ENCODE data around the gene L3MBTL3. TPM values are rescaled to one million over a fixed set of nuclear protein-coding genes. Genes with fewer than 3 reads are reported as not detected.
"Not testable (repeated sequence)": the region's sequence is repeated elsewhere in the genome, so short reads cannot be mapped to it uniquely, and the experiment has no call there.

L3MBTL3 gene
- total RNA-seq, 4 donors from 2014 or later, result 8.1 to 57.6 (median 21.9) TPM

GRCh38 chr6:130143709-130144108, 125.3 kb downstream of the L3MBTL3 start:
- H3K36me3 ChIP-seq, result no peaks in the 10 kb centered on the region
- H3K9me3 ChIP-seq, result no peaks in the 10 kb centered on the region
- 95% methylated on average over 3 of the region's 3 CpGs; no CpG with 5 or more reads in 1 of the 2 donors for WGBS, 2 donors (ENCODE audit: low coverage in 1 of 2)
- DNase-seq, result no peak
- no peak overlapping the region for H3K27ac ChIP-seq
- H3K4me1 ChIP-seq, result no peaks in the 10 kb centered on the region
- in situ Hi-C loops (cut with MboI; ENCODE audit: low pct_ligation_motif_present in 1 of 4, low pct_unique_long_range_greater_than_20kb in 1 of 4, low sequenced_read_pairs in 3 of 4), result no loop called here
- intact Hi-C loops (cut with DNase I; ENCODE audit: low total_unique reads), result no loop called here
- no peaks in the 10 kb centered on the region for H3K27me3 ChIP-seq
- TF ChIP-seq POLR2A (IDR thresholded peaks at IDR 0.05), result no peak
- no peak for TF ChIP-seq POLR2AphosphoS5 (IDR thresholded peaks at IDR 0.05)
- no peak for TF ChIP-seq CTCF (IDR thresholded peaks at IDR 0.05)
- no peak for TF ChIP-seq EP300 (IDR thresholded peaks at IDR 0.05; ENCODE audit: low read depth)
- H3K4me3 ChIP-seq, result no peak overlapping the region

- Histone ChIP-seq H3K27me3 (no peaks in the 10 kb centered on the region), H3K9me3 (no peaks in the 10 kb centered on the region), H3K36me3 (no peaks in the 10 kb centered on the region), H3K27ac (no peak overlapping the region), H3K4me3 (no peak overlapping the region), H3K4me1 (no peaks in the 10 kb centered on the region)
- in situ Hi-C loops (cut with MboI; ENCODE audit: low pct_ligation_motif_present in 1 of 4, low pct_unique_long_range_greater_than_20kb in 1 of 4, low sequenced_read_pairs in 3 of 4), result no loop called here
- no peak for TF ChIP-seq POLR2A (IDR thresholded peaks at IDR 0.05)
- no peak for TF ChIP-seq EP300 (IDR thresholded peaks at IDR 0.05; ENCODE audit: low read depth)
- intact Hi-C loops (cut with DNase I; ENCODE audit: low total_unique reads), result no loop called here
- 67 to 87% methylated on average over 3 of the region's 3 CpGs for WGBS, 2 donors (ENCODE audit: low coverage in 1 of 2)
- no peak for DNase-seq
Measured at GRCh38 chr6:130147111-130147510, 128.7 kb downstream of the L3MBTL3 start.

GRCh38 chr6:130148181-130148580, 129.8 kb downstream of the L3MBTL3 start:
- WGBS, 2 donors (ENCODE audit: low coverage in 1 of 2), result 84 to 96% methylated on average over 4 to 7 of the region's 7 CpGs
- H3K36me3 ChIP-seq, result no peaks in the 10 kb centered on the region
- no peak overlapping the region for H3K27ac ChIP-seq
- TF ChIP-seq POLR2AphosphoS5 (IDR thresholded peaks at IDR 0.05), result no peak
- no peak for TF ChIP-seq CTCF (IDR thresholded peaks at IDR 0.05)
- no peak for TF ChIP-seq EP300 (IDR thresholded peaks at IDR 0.05; ENCODE audit: low read depth)
- TF ChIP-seq POLR2A (IDR thresholded peaks at IDR 0.05), result no peak
- in situ Hi-C loops (cut with MboI; ENCODE audit: low pct_ligation_motif_present in 1 of 4, low pct_unique_long_range_greater_than_20kb in 1 of 4, low sequenced_read_pairs in 3 of 4), result no loop called here
- H3K4me3 ChIP-seq, result no peak overlapping the region
- H3K9me3 ChIP-seq, result no peaks in the 10 kb centered on the region
- H3K27me3 ChIP-seq, result no peaks in the 10 kb centered on the region
- intact Hi-C loops (cut with DNase I; ENCODE audit: low total_unique reads), result no loop called here
- DNase-seq, result no peak
- no peaks in the 10 kb centered on the region for H3K4me1 ChIP-seq

GRCh38 chr6:130149016-130149415, 130.6 kb downstream of the L3MBTL3 start:
- intact Hi-C loops (cut with DNase I; ENCODE audit: low total_unique reads); DNase-seq; in situ Hi-C loops (cut with MboI; ENCODE audit: low pct_ligation_motif_present in 1 of 4, low pct_unique_long_range_greater_than_20kb in 1 of 4, low sequenced_read_pairs in 3 of 4); H3K4me3 ChIP-seq; H3K9me3 ChIP-seq; H3K4me1 ChIP-seq; H3K36me3 ChIP-seq; H3K27me3 ChIP-seq; H3K27ac ChIP-seq: not testable (repeated sequence)
- WGBS, 2 donors (ENCODE audit: low coverage in 1 of 2), result 76 to 90% methylated on average over 2 of the region's 2 CpGs

- Histone ChIP-seq H3K27ac (no peak overlapping the region), H3K27me3 (no peaks in the 10 kb centered on the region), H3K4me3 (no peak overlapping the region), H3K4me1 (no peaks in the 10 kb centered on the region), H3K9me3 (no peaks in the 10 kb centered on the region), H3K36me3 (no peaks in the 10 kb centered on the region)
- TF ChIP-seq EP300 (IDR thresholded peaks at IDR 0.05; ENCODE audit: low read depth) (no peak), CTCF (IDR thresholded peaks at IDR 0.05) (no peak), POLR2AphosphoS5 (IDR thresholded peaks at IDR 0.05) (no peak), POLR2A (IDR thresholded peaks at IDR 0.05) (no peak)
- WGBS, 2 donors (ENCODE audit: low coverage in 1 of 2), result 63 to 83% methylated on average over 3 to 8 of the region's 8 CpGs
- intact Hi-C loops (cut with DNase I; ENCODE audit: low total_unique reads), result no loop called here
- in situ Hi-C loops (cut with MboI; ENCODE audit: low pct_ligation_motif_present in 1 of 4, low pct_unique_long_range_greater_than_20kb in 1 of 4, low sequenced_read_pairs in 3 of 4), result no loop called here
- no peak for DNase-seq
Measured at GRCh38 chr6:130150906-130151305, 132.5 kb downstream of the L3MBTL3 start.

All from transverse colon (tissue), 4 donors.